Epithelial cell of prostate (primary cell): ENCODE results near the gene MICAL2.
"Not testable (repeated sequence)": the region's sequence is repeated elsewhere in the genome, so short reads cannot be mapped to it uniquely, and the experiment has no call there.

Experiments used
- DNase-seq: peaks from one replicate; pipeline ENCODE4 v3.0.0-alpha.2; 2011; ENCODE audit warnings: low read depth, low spot score
- H3K27ac ChIP-seq: fragments of 450-650 bp; 2 replicates; pipeline ENCODE4 v1.5.1; 2017; ENCODE audit warnings: mild to moderate bottlenecking

Gene MICAL2

GRCh38 chr11:12129227-12129626, 18.8 kb downstream of the MICAL2 start:
- H3K27ac ChIP-seq: peak overlapping the region; percentile 12
- no peak for DNase-seq

- H3K27ac ChIP-seq: peak overlapping the region; percentile 12
- no peak for DNase-seq
Observed at GRCh38 chr11:12130180-12130980, 20.0 kb downstream of the MICAL2 start.

- peak overlapping the region; percentile 10 for H3K27ac ChIP-seq
- DNase-seq: no peak
Observed at GRCh38 chr11:12131943-12132789, 21.8 kb downstream of the MICAL2 start.

GRCh38 chr11:12132790-12133145, 22.4 kb downstream of the MICAL2 start:
- no peak for DNase-seq
- H3K27ac ChIP-seq: peak overlapping the region; percentile 10

- H3K27ac ChIP-seq: peak overlapping the region; percentile 6
- DNase-seq: no peak
Observed at GRCh38 chr11:12133547-12134235, 23.3 kb downstream of the MICAL2 start.

- H3K27ac ChIP-seq: peak overlapping the region; percentile 6
- no peak for DNase-seq
Observed at GRCh38 chr11:12134236-12134585, 23.8 kb downstream of the MICAL2 start.

- DNase-seq: no peak
- H3K27ac ChIP-seq: peak overlapping the region; percentile 72
Observed at GRCh38 chr11:12135185-12135584, 24.8 kb downstream of the MICAL2 start.

- no peak for DNase-seq
- H3K27ac ChIP-seq: peak overlapping the region; percentile 72
Observed at GRCh38 chr11:12137005-12137690, 26.8 kb downstream of the MICAL2 start.

- DNase-seq: peak; percentile 33
- H3K27ac ChIP-seq: peak overlapping the region; percentile 72
Observed at GRCh38 chr11:12137938-12138731, 27.7 kb downstream of the MICAL2 start.

GRCh38 chr11:12139144-12139881, 28.9 kb downstream of the MICAL2 start:
- peak overlapping the region; percentile 72 for H3K27ac ChIP-seq

GRCh38 chr11:12140186-12140793, 29.9 kb downstream of the MICAL2 start:
- H3K27ac ChIP-seq: peak overlapping the region; percentile 72
- DNase-seq: no peak

More at GRCh38 chr11:12139144-12139881, 28.9 kb downstream of the MICAL2 start:
- no peak for DNase-seq

GRCh38 chr11:12141283-12141682, 30.9 kb downstream of the MICAL2 start:
- DNase-seq: no peak
- H3K27ac ChIP-seq: peak overlapping the region; percentile 72

GRCh38 chr11:12142176-12142575, 31.8 kb downstream of the MICAL2 start:
- peak overlapping the region; percentile 72 for H3K27ac ChIP-seq
- DNase-seq: no peak

GRCh38 chr11:12142909-12143308, 32.5 kb downstream of the MICAL2 start:
- peak overlapping the region; percentile 72 for H3K27ac ChIP-seq
- no peak for DNase-seq

- no peak for DNase-seq
- peak overlapping the region; percentile 72 for H3K27ac ChIP-seq
Observed at GRCh38 chr11:12143461-12144258, 33.3 kb downstream of the MICAL2 start.

- DNase-seq: no peak
- H3K27ac ChIP-seq: peak overlapping the region; percentile 72
Observed at GRCh38 chr11:12144330-12145174, 34.2 kb downstream of the MICAL2 start.

GRCh38 chr11:12146678-12147077, 36.3 kb downstream of the MICAL2 start:
- not testable (repeated sequence) for H3K27ac ChIP-seq, DNase-seq
